A172 (cell line): ENCODE data around the gene L2HGDH. TPM values are rescaled to one million over a fixed set of nuclear protein-coding genes. Genes with fewer than 3 reads are reported as not detected.

Experiments
- DNase-seq: peaks from one replicate; pipeline ENCODE4 v3.0.0-alpha.2; 2015; ENCODE audit warnings: low spot score
- total RNA-seq: library from RNA; depleted of rRNA; stranded (reverse); fragments of >200 nt; shearing (Covaris generic); gene quantifications from 2 replicates; pipeline ENCODE4 v1.2.3, GENCODE V29; 2014; rRNA removed

Gene L2HGDH
- total RNA-seq, 1 experiment from 2014 or later = 3.3 TPM

GRCh38 chr14:50229681-50230080, 82.3 kb downstream of the L2HGDH start:
- no peak for DNase-seq

GRCh38 chr14:50228313-50228712, 83.7 kb downstream of the L2HGDH start:
- DNase-seq = no peak

GRCh38 chr14:50225974-50226297, 86.1 kb downstream of the L2HGDH start:
- DNase-seq = no peak

- DNase-seq = peak; percentile 13
These were observed 86.7 kb downstream of the L2HGDH start for GRCh38 chr14:50225067-50225973.

DNA sequence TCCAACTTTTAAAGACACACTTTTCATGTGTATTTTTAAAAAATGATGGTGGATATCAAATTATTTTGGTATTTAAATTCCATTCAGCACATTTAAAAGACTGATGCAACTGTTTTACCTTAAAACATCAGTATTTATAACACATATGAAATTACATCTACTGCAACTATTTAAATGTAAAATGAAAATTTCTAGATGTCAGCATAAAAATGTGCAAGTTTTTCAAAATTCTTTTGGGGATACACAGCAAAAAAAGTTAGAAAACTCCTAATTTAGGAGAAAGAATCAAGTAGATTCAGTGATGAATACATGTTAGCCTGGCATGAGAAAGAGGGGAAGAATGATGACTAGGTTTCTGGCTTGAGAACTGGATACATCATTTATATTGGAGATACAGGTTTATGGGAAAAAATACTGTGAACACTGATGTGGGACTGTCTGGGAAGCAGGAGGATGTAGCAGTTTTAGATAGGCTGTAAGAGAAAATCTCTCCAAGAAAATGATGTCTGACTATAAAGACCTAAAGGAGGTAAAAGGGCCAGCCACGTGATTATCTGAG, 89.9 kb downstream of the L2HGDH start:
- no peak for DNase-seq

- no peak for DNase-seq
These were observed 93.5 kb downstream of the L2HGDH start for GRCh38 chr14:50218501-50218900.

DNA sequence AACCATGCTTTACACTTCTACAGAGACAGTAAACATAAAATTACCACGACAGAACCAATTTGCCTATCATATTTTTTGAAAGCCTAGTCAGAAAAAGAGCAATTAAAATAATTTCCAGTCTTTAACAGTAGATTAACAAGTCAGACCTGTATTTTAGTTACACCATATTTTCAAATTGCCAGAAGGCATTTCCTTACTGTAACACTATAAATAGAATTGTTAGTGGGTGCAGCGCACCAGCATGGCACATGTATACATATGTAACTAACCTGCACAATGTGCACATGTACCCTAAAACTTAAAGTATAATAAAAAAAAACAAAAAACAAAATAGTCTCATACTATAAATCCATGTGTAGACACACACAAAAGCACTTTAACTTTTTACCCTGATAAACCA, 96.6 kb downstream of the L2HGDH start:
- DNase-seq = no peak

DNA sequence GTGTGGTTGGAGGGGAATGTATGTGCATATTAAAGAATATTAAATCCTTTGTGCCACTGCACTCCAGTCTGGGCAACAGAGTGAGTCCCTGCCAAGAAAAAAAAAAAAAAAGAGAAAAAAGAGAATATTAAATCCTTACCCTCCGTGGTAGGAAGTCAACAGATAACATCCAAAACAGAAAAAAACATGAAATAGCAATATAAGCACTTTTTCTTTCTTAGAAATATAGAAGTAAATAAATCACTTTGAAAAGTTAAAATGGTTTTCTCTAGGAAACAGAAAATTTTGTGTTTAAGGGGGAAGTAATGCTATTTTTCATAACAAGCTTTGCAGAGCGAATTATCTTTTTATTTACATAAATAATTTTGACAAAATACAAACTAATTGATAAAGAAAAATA, 98.2 kb downstream of the L2HGDH start:
- no peak for DNase-seq

- no peak for DNase-seq
These were observed 99.3 kb downstream of the L2HGDH start for GRCh38 chr14:50212726-50213125.

DNA sequence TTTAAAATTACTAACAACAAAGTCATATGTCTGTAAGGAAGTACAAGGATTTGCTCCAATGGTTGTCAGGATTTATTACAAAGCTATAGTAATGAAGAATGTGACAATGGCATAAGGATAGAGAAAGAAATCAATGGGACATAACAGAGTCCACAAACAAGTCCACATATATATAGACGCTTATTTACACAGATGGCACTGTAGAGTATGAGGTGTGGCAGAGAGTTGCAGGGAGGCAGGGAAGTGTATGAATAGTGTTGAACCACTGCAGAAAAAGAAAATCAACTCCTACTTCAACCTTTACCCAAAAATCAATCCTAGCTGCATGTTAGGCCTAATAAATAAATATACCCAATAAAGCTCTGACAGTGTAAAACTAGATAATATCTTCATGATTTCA, 102.0 kb downstream of the L2HGDH start:
- no peak for DNase-seq

DNA sequence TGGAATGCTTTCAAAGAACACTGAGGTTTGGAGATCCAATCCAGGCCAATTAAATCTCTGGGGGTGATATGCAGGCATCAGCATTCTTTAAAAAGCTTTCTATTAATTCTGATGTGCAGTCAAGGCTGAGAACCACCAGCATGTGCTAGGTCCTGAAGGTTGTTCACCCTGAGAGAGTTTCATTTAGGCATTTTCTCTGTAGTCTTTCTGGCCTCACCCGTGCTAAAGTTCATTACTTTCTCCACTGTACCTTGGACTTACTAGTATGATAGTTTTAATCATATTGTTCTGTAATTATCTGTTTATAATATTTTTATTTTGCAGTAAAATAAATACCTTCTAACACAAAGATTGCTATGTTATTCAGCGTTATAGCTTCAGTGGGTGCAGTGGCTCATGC, 113.5 kb downstream of the L2HGDH start:
- DNase-seq = no peak

DNA sequence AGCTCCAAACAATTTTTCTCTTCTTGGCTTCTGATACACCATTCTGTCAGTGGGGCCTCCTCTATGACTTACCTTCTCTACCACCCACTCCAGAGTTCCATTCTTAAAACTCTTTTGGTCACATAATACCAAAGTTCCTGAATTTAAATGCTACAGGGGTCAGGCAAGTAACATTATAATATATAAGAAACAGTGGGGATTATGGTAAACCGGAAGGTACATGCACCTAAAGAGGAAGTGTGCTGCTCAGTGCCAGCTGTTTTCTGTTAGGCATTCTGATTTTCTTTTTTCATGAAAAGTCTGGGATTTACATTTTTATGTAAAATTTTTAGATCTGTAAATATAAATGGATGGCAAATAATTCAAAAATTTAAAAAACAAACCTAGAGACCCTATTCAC, 120.5 kb downstream of the L2HGDH start:
- DNase-seq = no peak

Other genes with a start within 250 kb of the L2HGDH start
- 8.3 and 9.9 TPM in 2 replicates for gene VCPKMT, start 195.7 kb downstream of the L2HGDH start, total RNA-seq
- gene SOS2, start 80.7 kb downstream of the L2HGDH start, total RNA-seq = 12.8 and 12.9 TPM in 2 replicates
- gene DMAC2L, start 95 bp upstream of the L2HGDH start, total RNA-seq = 2.3 and 3.5 TPM in 2 replicates
- gene CDKL1, start 84.7 kb upstream of the L2HGDH start, total RNA-seq = 0.07 and 0.24 TPM in 2 replicates
- gene MAP4K5, start 220.3 kb upstream of the L2HGDH start, total RNA-seq = 42.0 and 44.4 TPM in 2 replicates
- 14.0 and 15.8 TPM in 2 replicates for gene ATL1, start 247.9 kb upstream of the L2HGDH start, total RNA-seq